ENCODE measurements around the gene HS3ST5. TPM values are rescaled to one million over a fixed set of nuclear protein-coding genes. Genes with fewer than 3 reads are reported as not detected.

Gene HS3ST5
- total RNA-seq, 1 donor from 2014 or later: not detected

DNA sequence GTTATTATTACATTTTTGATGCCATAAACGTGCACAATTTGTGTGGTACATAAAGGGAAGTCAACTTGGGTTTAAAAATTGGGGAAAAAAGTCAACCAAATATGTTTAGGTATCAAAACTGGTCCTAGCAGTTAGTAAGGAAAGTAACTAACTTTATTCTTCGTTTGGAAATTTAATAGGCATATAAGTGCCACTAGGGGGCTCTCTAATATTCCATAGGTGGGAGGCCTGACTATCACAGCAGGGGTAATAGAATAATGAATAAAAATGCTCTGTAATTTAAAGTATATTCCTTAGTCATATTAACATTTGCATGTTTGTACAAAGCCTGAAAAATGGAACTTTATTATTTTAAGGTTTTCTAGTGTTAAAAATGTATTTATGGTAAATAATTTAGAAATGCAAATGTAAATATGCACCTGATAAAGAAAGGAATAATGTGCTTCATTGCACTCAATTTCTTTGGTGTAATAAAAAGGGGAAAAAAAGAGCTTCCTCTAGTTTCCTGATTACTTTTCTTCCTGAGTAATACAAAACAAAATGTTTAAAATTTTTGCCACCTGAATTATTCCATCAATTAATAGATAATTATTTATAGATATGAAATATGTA lies 246.2 kb downstream of the HS3ST5 start:
- DNase-seq (ENCODE audit: extremely low spot score in 2 of 2): no peak
- intact Hi-C loops (cut with DNase I): no loop called here
- Histone ChIP-seq H3K4me3 (no peak overlapping the region), H3K27ac (no peak overlapping the region), H3K4me1 (no peaks in the 10 kb centered on the region), H3K36me3 (no peaks in the 10 kb centered on the region), H3K27me3 (no peaks in the 10 kb centered on the region), H3K9me3 (no peaks in the 10 kb centered on the region)
- TF ChIP-seq, protein P1, sequence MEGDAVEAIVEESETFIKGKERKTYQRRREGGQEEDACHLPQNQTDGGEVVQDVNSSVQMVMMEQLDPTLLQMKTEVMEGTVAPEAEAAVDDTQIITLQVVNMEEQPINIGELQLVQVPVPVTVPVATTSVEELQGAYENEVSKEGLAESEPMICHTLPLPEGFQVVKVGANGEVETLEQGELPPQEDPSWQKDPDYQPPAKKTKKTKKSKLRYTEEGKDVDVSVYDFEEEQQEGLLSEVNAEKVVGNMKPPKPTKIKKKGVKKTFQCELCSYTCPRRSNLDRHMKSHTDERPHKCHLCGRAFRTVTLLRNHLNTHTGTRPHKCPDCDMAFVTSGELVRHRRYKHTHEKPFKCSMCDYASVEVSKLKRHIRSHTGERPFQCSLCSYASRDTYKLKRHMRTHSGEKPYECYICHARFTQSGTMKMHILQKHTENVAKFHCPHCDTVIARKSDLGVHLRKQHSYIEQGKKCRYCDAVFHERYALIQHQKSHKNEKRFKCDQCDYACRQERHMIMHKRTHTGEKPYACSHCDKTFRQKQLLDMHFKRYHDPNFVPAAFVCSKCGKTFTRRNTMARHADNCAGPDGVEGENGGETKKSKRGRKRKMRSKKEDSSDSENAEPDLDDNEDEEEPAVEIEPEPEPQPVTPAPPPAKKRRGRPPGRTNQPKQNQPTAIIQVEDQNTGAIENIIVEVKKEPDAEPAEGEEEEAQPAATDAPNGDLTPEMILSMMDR (IDR thresholded peaks at IDR 0.05): peak in 1 of 3 experiments; percentile 37
- TF ChIP-seq POLR2A (IDR thresholded peaks at IDR 0.05): no peak

DNA sequence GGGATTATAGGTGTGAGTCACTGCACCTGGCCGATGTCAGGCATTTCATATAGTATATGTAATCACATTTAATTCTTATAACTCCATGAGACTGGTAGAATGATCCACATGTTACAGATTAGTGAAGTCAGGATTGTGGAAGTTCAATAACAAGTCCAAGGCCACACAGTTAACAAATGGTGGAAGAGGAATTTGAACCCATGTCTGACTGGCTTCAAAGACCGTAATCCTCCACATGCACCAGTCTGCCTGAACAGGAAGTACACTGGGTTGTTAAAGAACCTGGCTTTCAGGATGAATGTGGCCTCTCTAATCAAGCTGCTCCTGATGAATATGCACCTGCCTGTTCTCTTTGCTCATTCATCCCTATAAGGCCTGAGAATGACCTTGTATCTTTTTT lies 249.9 kb downstream of the HS3ST5 start:
- no peaks in the 10 kb centered on the region for H3K36me3 ChIP-seq
- no peaks in the 10 kb centered on the region for H3K27me3 ChIP-seq
- no peaks in the 10 kb centered on the region for H3K9me3 ChIP-seq
- DNase-seq (ENCODE audit: extremely low spot score in 2 of 2): no peak
- no peak overlapping the region for H3K27ac ChIP-seq
- no peak for TF ChIP-seq POLR2A (IDR thresholded peaks at IDR 0.05)
- no peak for TF ChIP-seq POLR2AphosphoS5 (IDR thresholded peaks at IDR 0.05; ENCODE audit: insufficient read depth in 1 of 2, low read depth in 1 of 2)
- TF ChIP-seq, protein P1 (IDR thresholded peaks at IDR 0.05): no peak
- intact Hi-C loops (cut with DNase I): no loop called here
- no peak overlapping the region for H3K4me3 ChIP-seq
- no peaks in the 10 kb centered on the region for H3K4me1 ChIP-seq

DNA sequence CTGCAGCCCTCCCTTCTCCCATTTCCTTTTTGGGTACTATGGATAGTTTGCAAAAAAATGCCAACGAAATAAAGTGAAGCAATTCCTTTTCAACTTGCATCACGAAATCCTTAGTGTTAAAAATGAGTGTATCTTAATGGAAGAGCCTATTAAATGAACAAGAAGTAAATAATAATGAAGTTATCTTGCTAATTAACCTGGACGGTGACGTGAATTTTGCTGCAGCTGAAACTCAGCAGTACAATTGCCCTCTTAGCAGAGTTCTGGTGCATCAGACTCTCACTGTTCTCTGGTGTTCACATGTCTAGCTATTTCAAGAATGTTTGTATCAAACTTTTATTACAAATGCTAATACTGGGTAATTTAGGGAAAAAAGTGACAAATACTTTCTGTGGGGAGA lies 252.2 kb downstream of the HS3ST5 start:
- TF ChIP-seq, protein P1 (IDR thresholded peaks at IDR 0.05): no peak
- TF ChIP-seq POLR2A (IDR thresholded peaks at IDR 0.05): no peak
- TF ChIP-seq POLR2AphosphoS5 (IDR thresholded peaks at IDR 0.05; ENCODE audit: insufficient read depth in 1 of 2, low read depth in 1 of 2): no peak
- Histone ChIP-seq H3K27me3 (no peaks in the 10 kb centered on the region), H3K4me1 (no peaks in the 10 kb centered on the region), H3K27ac (no peak overlapping the region), H3K9me3 (no peaks in the 10 kb centered on the region), H3K4me3 (no peak overlapping the region), H3K36me3 (no peaks in the 10 kb centered on the region)
- intact Hi-C loops (cut with DNase I): no loop called here
- no peak for DNase-seq (ENCODE audit: extremely low spot score in 2 of 2)

DNA sequence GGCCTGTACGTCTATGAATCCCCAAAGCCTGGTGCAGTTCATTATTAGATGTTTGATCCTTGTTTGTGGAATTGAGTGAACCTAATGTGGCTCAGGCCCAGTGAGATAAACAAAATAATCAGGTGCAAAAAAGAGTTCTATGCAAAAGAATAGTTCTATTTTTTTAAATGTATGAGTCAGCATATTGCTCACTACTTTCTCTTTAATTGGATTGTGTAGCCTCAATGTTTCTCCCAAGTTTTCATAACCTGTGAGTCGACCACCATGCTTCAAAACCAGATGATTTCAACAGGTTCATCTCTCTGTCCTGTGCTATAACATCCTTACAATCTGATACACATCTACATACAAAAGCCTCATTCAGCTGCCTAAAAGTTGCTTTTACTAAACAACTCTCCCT lies 255.3 kb downstream of the HS3ST5 start:
- no peaks in the 10 kb centered on the region for H3K36me3 ChIP-seq
- intact Hi-C loops (cut with DNase I): no loop called here
- TF ChIP-seq POLR2AphosphoS5 (IDR thresholded peaks at IDR 0.05; ENCODE audit: insufficient read depth in 1 of 2, low read depth in 1 of 2) (no peak), POLR2A (IDR thresholded peaks at IDR 0.05) (no peak)
- TF ChIP-seq, protein P1 (IDR thresholded peaks at IDR 0.05): no peak

GRCh38 chr6:114085211-114085610 lies 257.6 kb downstream of the HS3ST5 start:
- DNase-seq (ENCODE audit: extremely low spot score in 2 of 2): no peak
- H3K27ac ChIP-seq: no peak overlapping the region
- H3K9me3 ChIP-seq: no peaks in the 10 kb centered on the region
- TF ChIP-seq, protein P1 (IDR thresholded peaks at IDR 0.05): no peak
- TF ChIP-seq POLR2AphosphoS5 (IDR thresholded peaks at IDR 0.05; ENCODE audit: insufficient read depth in 1 of 2, low read depth in 1 of 2): no peak
- no peak for TF ChIP-seq POLR2A (IDR thresholded peaks at IDR 0.05)
- no peaks in the 10 kb centered on the region for H3K27me3 ChIP-seq
- no peaks in the 10 kb centered on the region for H3K36me3 ChIP-seq
- no peak overlapping the region for H3K4me3 ChIP-seq
- intact Hi-C loops (cut with DNase I): no loop called here
- no peaks in the 10 kb centered on the region for H3K4me1 ChIP-seq

More for the DNA sequence above, 255.3 kb downstream of the HS3ST5 start:
- Histone ChIP-seq H3K27ac (no peak overlapping the region), H3K27me3 (no peaks in the 10 kb centered on the region), H3K4me3 (no peak overlapping the region), H3K9me3 (no peaks in the 10 kb centered on the region), H3K4me1 (no peaks in the 10 kb centered on the region)
- DNase-seq (ENCODE audit: extremely low spot score in 2 of 2): no peak
